ENCODE measurements around the gene BRAF. TPM values are rescaled to one million over a fixed set of nuclear protein-coding genes. Genes with fewer than 3 reads are reported as not detected.

The BRAF gene
- total RNA-seq, 1 donor from 2014 or later = 40.9 TPM

GRCh38 chr7:140691376-140692045 is 233.2 kb downstream of the BRAF start:
- no peak overlapping the region for H3K27ac Mint-ChIP-seq (ENCODE audit: unreplicated experiment)
- peaks cover 6% of the 10 kb centered on the region for H3K9me3 Mint-ChIP-seq (ENCODE audit: unreplicated experiment)
- no peaks in the 10 kb centered on the region for H3K36me3 Mint-ChIP-seq (ENCODE audit: unreplicated experiment)
- H3K4me1 Mint-ChIP-seq (ENCODE audit: low read depth, unreplicated experiment) = peaks cover 9% of the 10 kb centered on the region
- no peak overlapping the region for H3K4me3 Mint-ChIP-seq (ENCODE audit: unreplicated experiment)
- peaks cover 9% of the 10 kb centered on the region for H3K27me3 Mint-ChIP-seq (ENCODE audit: unreplicated experiment)
- DNase-seq = no peak
- no peak for TF ChIP-seq CTCF (IDR thresholded peaks at IDR 0.05; ENCODE audit: partially characterized antibody, unreplicated experiment)

GRCh38 chr7:140689199-140690152 is 235.3 kb downstream of the BRAF start:
- H3K9me3 Mint-ChIP-seq (ENCODE audit: unreplicated experiment) = no peaks in the 10 kb centered on the region
- H3K27ac Mint-ChIP-seq (ENCODE audit: unreplicated experiment) = no peak overlapping the region

GRCh38 chr7:140688341-140688740 is 236.4 kb downstream of the BRAF start:
- Mint-ChIP-seq H3K27ac (ENCODE audit: unreplicated experiment) (no peak overlapping the region), H3K27me3 (ENCODE audit: unreplicated experiment) (no peaks in the 10 kb centered on the region), H3K9me3 (ENCODE audit: unreplicated experiment) (no peaks in the 10 kb centered on the region), H3K4me3 (ENCODE audit: unreplicated experiment) (no peak overlapping the region), H3K4me1 (ENCODE audit: low read depth, unreplicated experiment) (peaks cover 2% of the 10 kb centered on the region), H3K36me3 (ENCODE audit: unreplicated experiment) (no peaks in the 10 kb centered on the region)
- no peak for TF ChIP-seq CTCF (IDR thresholded peaks at IDR 0.05; ENCODE audit: partially characterized antibody, unreplicated experiment)
- DNase-seq = no peak

More at GRCh38 chr7:140689199-140690152, 235.3 kb downstream of the BRAF start:
- DNase-seq = no peak
- Mint-ChIP-seq H3K4me1 (ENCODE audit: low read depth, unreplicated experiment) (peaks cover 2% of the 10 kb centered on the region), H3K4me3 (ENCODE audit: unreplicated experiment) (no peak overlapping the region), H3K27me3 (ENCODE audit: unreplicated experiment) (peaks cover 2% of the 10 kb centered on the region), H3K36me3 (ENCODE audit: unreplicated experiment) (no peaks in the 10 kb centered on the region)
- no peak for TF ChIP-seq CTCF (IDR thresholded peaks at IDR 0.05; ENCODE audit: partially characterized antibody, unreplicated experiment)

GRCh38 chr7:140686921-140687320 is 237.8 kb downstream of the BRAF start:
- Mint-ChIP-seq H3K4me3 (ENCODE audit: unreplicated experiment) (no peak overlapping the region), H3K9me3 (ENCODE audit: unreplicated experiment) (no peaks in the 10 kb centered on the region), H3K4me1 (ENCODE audit: low read depth, unreplicated experiment) (peaks cover under 1% of the 10 kb centered on the region), H3K27ac (ENCODE audit: unreplicated experiment) (no peak overlapping the region), H3K36me3 (ENCODE audit: unreplicated experiment) (no peaks in the 10 kb centered on the region), H3K27me3 (ENCODE audit: unreplicated experiment) (no peaks in the 10 kb centered on the region)
- DNase-seq = no peak
- no peak for TF ChIP-seq CTCF (IDR thresholded peaks at IDR 0.05; ENCODE audit: partially characterized antibody, unreplicated experiment)

All from glutamatergic neuron (in vitro differentiated cells).